Epithelial cell of proximal tubule (primary cell): ENCODE measurements around the gene COX4I1. TPM values are rescaled to one million over a fixed set of nuclear protein-coding genes. Genes with fewer than 3 reads are reported as not detected.

ENCODE experiments used
- DNase-seq: peaks from one replicate; pipeline ENCODE4 v3.0.0-alpha.2; 2011; ENCODE audit warnings: low read depth
- H3K4me3 ChIP-seq: 2 replicates; pipeline ENCODE4 v1.5.1; 2011; ENCODE audit warnings: low read depth, mild to moderate bottlenecking, low read length
- CTCF ChIP-seq: conservative IDR thresholded peaks from 2 replicates; pipeline ENCODE4 v1.5.1; 2012; ENCODE audit warnings: low read depth, mild to moderate bottlenecking, low read length
- total RNA-seq: library from RNA; depleted of rRNA; stranded (reverse); fragments of >200 nt; gene quantifications from 2 replicates; pipeline ENCODE4 v1.2.3, GENCODE V29; 2015

Gene COX4I1
- total RNA-seq, 1 donor from 2014 or later = 824 TPM

- no peak overlapping the region for H3K4me3 ChIP-seq
- no peak for TF ChIP-seq CTCF
- no peak for DNase-seq
Measured at GRCh38 chr16:85778873-85779272, 20.6 kb upstream of the COX4I1 start.

- DNase-seq = no peak
- no peak for TF ChIP-seq CTCF
Measured at GRCh38 chr16:85780281-85780680, 19.2 kb upstream of the COX4I1 start.

GRCh38 chr16:85781156-85781555, 18.3 kb upstream of the COX4I1 start:
- DNase-seq = no peak
- TF ChIP-seq CTCF = no peak
- no peak overlapping the region for H3K4me3 ChIP-seq

More at GRCh38 chr16:85780281-85780680, 19.2 kb upstream of the COX4I1 start:
- no peak overlapping the region for H3K4me3 ChIP-seq

- no peak for DNase-seq
- TF ChIP-seq CTCF = no peak
Measured at GRCh38 chr16:85781695-85782370, 17.7 kb upstream of the COX4I1 start.

GRCh38 chr16:85782451-85782850, 17.0 kb upstream of the COX4I1 start:
- DNase-seq = no peak
- TF ChIP-seq CTCF = no peak
- no peak overlapping the region for H3K4me3 ChIP-seq

More at GRCh38 chr16:85781695-85782370, 17.7 kb upstream of the COX4I1 start:
- H3K4me3 ChIP-seq = no peak overlapping the region

- no peak overlapping the region for H3K4me3 ChIP-seq
- TF ChIP-seq CTCF = no peak
- DNase-seq = no peak
Measured at GRCh38 chr16:85783441-85783840, 16.1 kb upstream of the COX4I1 start.

GRCh38 chr16:85784813-85785212, 14.7 kb upstream of the COX4I1 start:
- no peak for TF ChIP-seq CTCF
- no peak overlapping the region for H3K4me3 ChIP-seq
- DNase-seq = no peak
